KBM-7 (cell line): ENCODE measurements around the gene PTPRD.

Experiments used
- DNase-seq: peaks from one replicate; pipeline ENCODE4 v3.0.0-alpha.2; 2015
- in situ Hi-C: fragments of 300-500 bp; cut with MboI; formaldehyde crosslinking; loops from 2 replicates; pipeline ENCODE4 v1.14.3; 2020; ENCODE audit warnings: low sequenced_read_pairs, low pct_unique_long_range_greater_than_20kb, mixed read lengths

PTPRD gene

GRCh38 chr9:8560560-8561525 lies 2052.0 kb downstream of the PTPRD start:
- DNase-seq: no peak

GRCh38 chr9:8558176-8558575 lies 2054.6 kb downstream of the PTPRD start:
- in situ Hi-C loops: no loop called here
- no peak for DNase-seq

More at GRCh38 chr9:8560560-8561525, 2052.0 kb downstream of the PTPRD start:
- in situ Hi-C loops: no loop called here

- DNase-seq: no peak
- in situ Hi-C loops: no loop called here
These were observed 2056.9 kb downstream of the PTPRD start for GRCh38 chr9:8555762-8556500.

GRCh38 chr9:8553444-8553843 lies 2059.4 kb downstream of the PTPRD start:
- no peak for DNase-seq

GRCh38 chr9:8552732-8553131 lies 2060.1 kb downstream of the PTPRD start:
- in situ Hi-C loops: no loop called here
- DNase-seq: no peak

More at GRCh38 chr9:8553444-8553843, 2059.4 kb downstream of the PTPRD start:
- in situ Hi-C loops: no loop called here

GRCh38 chr9:8549214-8549613 lies 2063.6 kb downstream of the PTPRD start:
- in situ Hi-C loops: no loop called here
- DNase-seq: no peak

- in situ Hi-C loops: no loop called here
- no peak for DNase-seq
These were observed 2069.6 kb downstream of the PTPRD start for GRCh38 chr9:8543219-8543618.

GRCh38 chr9:8542537-8542936 lies 2070.3 kb downstream of the PTPRD start:
- in situ Hi-C loops: no loop called here

GRCh38 chr9:8539681-8540197 lies 2073.1 kb downstream of the PTPRD start:
- in situ Hi-C loops: no loop called here
- no peak for DNase-seq

More at GRCh38 chr9:8542537-8542936, 2070.3 kb downstream of the PTPRD start:
- no peak for DNase-seq

- in situ Hi-C loops: no loop called here
- no peak for DNase-seq
These were observed 2076.0 kb downstream of the PTPRD start for GRCh38 chr9:8536845-8537244.

- in situ Hi-C loops: no loop called here
- DNase-seq: no peak
These were observed 2078.0 kb downstream of the PTPRD start for GRCh38 chr9:8534828-8535227.

GRCh38 chr9:8533681-8534080 lies 2079.1 kb downstream of the PTPRD start:
- in situ Hi-C loops: no loop called here
- DNase-seq: no peak

GRCh38 chr9:8531826-8532415 lies 2080.9 kb downstream of the PTPRD start:
- in situ Hi-C loops: no loop called here
- no peak for DNase-seq

- in situ Hi-C loops: no loop called here
- no peak for DNase-seq
These were observed 2091.7 kb downstream of the PTPRD start for GRCh38 chr9:8521112-8521511.

- in situ Hi-C loops: no loop called here
- DNase-seq: no peak
These were observed 2097.1 kb downstream of the PTPRD start for GRCh38 chr9:8515748-8516147.

- in situ Hi-C loops: no loop called here
- no peak for DNase-seq
These were observed 2098.0 kb downstream of the PTPRD start for GRCh38 chr9:8514760-8515159.

- no peak for DNase-seq
- in situ Hi-C loops: no loop called here
These were observed 2104.0 kb downstream of the PTPRD start for GRCh38 chr9:8508671-8509290.

- no peak for DNase-seq
- in situ Hi-C loops: no loop called here
These were observed 2118.2 kb downstream of the PTPRD start for GRCh38 chr9:8494571-8494970.

- in situ Hi-C loops: no loop called here
- no peak for DNase-seq
These were observed 2120.1 kb downstream of the PTPRD start for GRCh38 chr9:8492679-8493078.
